GM23248 (cell line): ENCODE measurements around the gene PRPS2.

Experiments
- EZH2 ChIP-seq: fragments of 200-600 bp; sonication (generic); IDR thresholded peaks from 2 replicates; pipeline ENCODE4 v1.6.1; 2018; ENCODE audit warnings: antibody characterized with exemption, mild to moderate bottlenecking; ENCODE audit not compliant: insufficient read depth, poor library complexity, severe bottlenecking
- EZH2phosphoT487 ChIP-seq: fragments of 200-600 bp; sonication (generic); IDR thresholded peaks from 2 replicates; pipeline ENCODE4 v1.6.1; 2018; ENCODE audit warnings: antibody characterized with exemption, moderate library complexity, mild to moderate bottlenecking, low read depth; ENCODE audit not compliant: insufficient read depth

GRCh38 chrX:12791257-12792228, at the start of gene PRPS2:
- TF ChIP-seq EZH2 (no peak), EZH2phosphoT487 (no peak)
